ENCODE results near the gene FREY1. TPM values are rescaled to one million over a fixed set of nuclear protein-coding genes. Genes with fewer than 3 reads are reported as not detected.

FREY1 gene
- total RNA-seq, 1 donor from 2014 or later: not detected

- no peak overlapping the region for H3K4me3 ChIP-seq (ENCODE audit: low read depth, low read length)
- no peak for DNase-seq (ENCODE audit: low read depth)
- TF ChIP-seq CTCF (conservative IDR thresholded peaks at IDR 0.05; ENCODE audit: low read depth, low read length): no peak
Measured at GRCh38 chr11:45933131-45933831, 26.2 kb upstream of the FREY1 start.

- no peak overlapping the region for H3K4me3 ChIP-seq (ENCODE audit: low read depth, low read length)
- DNase-seq (ENCODE audit: low read depth): no peak
- TF ChIP-seq CTCF (conservative IDR thresholded peaks at IDR 0.05; ENCODE audit: low read depth, low read length): no peak
Measured at GRCh38 chr11:45932217-45932616, 25.1 kb upstream of the FREY1 start.

- no peak for TF ChIP-seq CTCF (conservative IDR thresholded peaks at IDR 0.05; ENCODE audit: low read depth, low read length)
- DNase-seq (ENCODE audit: low read depth): no peak
- H3K4me3 ChIP-seq (ENCODE audit: low read depth, low read length): no peak overlapping the region
Measured at GRCh38 chr11:45931739-45932138, 24.7 kb upstream of the FREY1 start.

GRCh38 chr11:45930951-45931570 is 24.0 kb upstream of the FREY1 start:
- H3K4me3 ChIP-seq (ENCODE audit: low read depth, low read length): no peak overlapping the region

GRCh38 chr11:45930031-45930794 is 23.1 kb upstream of the FREY1 start:
- TF ChIP-seq CTCF (conservative IDR thresholded peaks at IDR 0.05; ENCODE audit: low read depth, low read length): no peak
- no peak overlapping the region for H3K4me3 ChIP-seq (ENCODE audit: low read depth, low read length)
- DNase-seq (ENCODE audit: low read depth): no peak

More at GRCh38 chr11:45930951-45931570, 24.0 kb upstream of the FREY1 start:
- no peak for DNase-seq (ENCODE audit: low read depth)
- no peak for TF ChIP-seq CTCF (conservative IDR thresholded peaks at IDR 0.05; ENCODE audit: low read depth, low read length)

- no peak for TF ChIP-seq CTCF (conservative IDR thresholded peaks at IDR 0.05; ENCODE audit: low read depth, low read length)
- no peak overlapping the region for H3K4me3 ChIP-seq (ENCODE audit: low read depth, low read length)
- DNase-seq (ENCODE audit: low read depth): no peak
Measured at GRCh38 chr11:45929486-45930030, 22.5 kb upstream of the FREY1 start.

Measured in epithelial cell of proximal tubule (primary cell).